Skin epidermis (tissue), 12 donors: Measurements from ENCODE around the gene ESD.
"Not testable (repeated sequence)": the region's sequence is repeated elsewhere in the genome, so short reads cannot be mapped to it uniquely, and the experiment has no call there.

Experiments
- H3K27ac ChIP-seq, 21 experiments: fragments of 200-600 bp; sonication (generic) in 11 of 21; one replicate each; pipeline ENCODE4 v1.5.0; 2020; ENCODE audit warnings: mild to moderate bottlenecking in 3 of 21, inconsistent platforms in 2 of 21, moderate library complexity in 2 of 21
- H3K4me3 ChIP-seq, 7 experiments: fragments of 200-600 bp; sonication (generic) in 2 of 7; one replicate each; pipeline ENCODE4 v1.5.0; 2020; ENCODE audit warnings: inconsistent platforms in 2 of 7, mild to moderate bottlenecking in 2 of 7, moderate library complexity in 1 of 7

The ESD gene

DNA sequence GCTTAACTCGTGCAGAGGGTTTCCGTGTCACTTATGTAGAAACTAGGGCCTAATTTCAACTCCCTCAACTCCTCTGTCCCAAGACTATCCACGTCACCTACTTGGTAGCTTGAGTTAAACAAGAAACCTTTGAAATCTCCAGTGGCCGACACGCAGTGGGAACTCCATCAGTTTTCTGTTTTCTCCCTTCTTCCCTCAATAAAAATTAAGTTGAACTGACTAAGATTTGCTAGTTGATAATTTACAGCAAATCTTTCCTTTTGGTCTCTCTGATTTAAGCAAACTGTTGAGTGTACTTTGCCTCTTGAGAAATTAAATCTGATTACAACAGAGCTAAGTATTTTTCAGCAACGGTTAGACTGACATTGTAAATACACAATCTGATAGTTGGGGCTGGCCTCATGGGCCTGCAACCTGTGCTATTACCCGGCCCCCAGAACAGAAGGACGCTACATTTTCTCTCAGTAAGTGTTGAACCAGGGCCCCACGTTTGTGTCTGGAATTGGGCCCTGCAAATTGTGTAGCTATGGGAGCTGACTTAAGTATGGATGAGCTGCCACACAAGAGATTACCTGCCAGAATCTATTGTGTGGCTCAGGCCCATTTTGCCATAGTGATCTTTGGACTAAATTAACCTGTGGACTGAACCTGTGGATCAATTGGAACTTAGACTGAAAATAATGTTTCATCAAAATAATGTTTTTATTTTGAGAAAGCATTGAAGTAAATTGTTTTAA, 708 bp upstream of the ESD start:
- H3K27ac ChIP-seq = peak overlapping the region in 19 of 21 experiments; percentile 76 to 95 (median 88)

DNA sequence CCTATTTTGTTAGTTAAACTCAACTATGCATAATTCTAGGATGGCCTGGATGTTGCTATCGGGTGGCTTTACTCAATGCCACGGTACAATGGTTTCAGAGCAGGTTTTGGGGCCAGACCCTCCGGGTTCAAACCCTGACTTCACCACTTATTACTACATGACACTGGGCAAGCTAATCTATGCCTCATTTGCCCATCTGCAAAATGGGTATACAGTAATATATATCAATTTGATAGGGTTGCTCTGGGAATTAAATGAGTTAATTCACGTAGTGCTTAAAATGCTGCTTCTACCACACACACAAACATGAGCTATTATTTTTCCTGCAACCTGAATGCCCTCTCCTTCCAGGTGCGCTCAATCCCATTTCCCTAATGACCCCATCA, 839 bp downstream of the ESD start:
- Histone ChIP-seq H3K27ac (peak overlapping the region in 20 of 21 experiments; percentile 52 to 95 (median 88)), H3K4me3 (peak overlapping the region; percentile 57 to 94 (median 86))

More for the DNA sequence above, 708 bp upstream of the ESD start:
- H3K4me3 ChIP-seq = peak overlapping the region; percentile 57 to 94 (median 86)

DNA sequence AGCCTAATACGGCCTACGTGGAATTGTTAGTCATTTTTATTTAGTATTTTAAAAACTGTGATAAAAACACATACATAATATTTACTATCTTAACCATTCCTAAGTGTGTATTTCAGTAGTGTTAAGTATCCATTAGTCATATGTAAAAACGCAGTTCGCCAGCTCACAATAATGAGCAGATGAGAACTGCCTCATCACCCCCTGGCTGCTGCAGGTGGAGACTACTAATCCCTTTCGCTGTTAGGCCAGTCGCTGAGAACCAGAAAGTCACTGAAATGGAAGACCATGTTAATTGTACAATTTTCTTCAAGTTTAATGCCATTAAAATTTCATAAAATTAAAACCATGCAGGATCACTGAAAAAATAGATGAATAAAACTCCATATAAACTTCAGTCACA, 1.6 kb downstream of the ESD start:
- H3K4me3 ChIP-seq = no peak overlapping the region
- H3K27ac ChIP-seq = no peak overlapping the region

DNA sequence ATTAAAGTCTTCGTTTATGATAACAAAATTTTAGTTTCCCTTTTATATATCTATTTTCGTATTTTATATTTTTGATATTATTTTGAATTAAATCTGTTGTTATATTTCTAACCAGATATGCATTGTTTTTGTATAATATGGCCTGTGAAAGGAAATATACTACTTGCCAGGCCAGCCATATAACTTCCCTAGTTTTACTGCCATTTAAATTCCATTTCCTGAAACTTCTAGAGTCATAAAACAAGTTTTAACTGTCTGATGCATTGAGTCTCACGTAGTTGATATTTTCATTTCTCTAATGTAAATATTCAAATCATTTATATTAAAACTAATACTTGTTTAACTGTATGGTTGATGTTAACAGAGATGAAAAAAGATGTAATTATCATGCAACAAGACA, 13.5 kb downstream of the ESD start:
- no peak overlapping the region for H3K4me3 ChIP-seq
- H3K27ac ChIP-seq = no peak overlapping the region

DNA sequence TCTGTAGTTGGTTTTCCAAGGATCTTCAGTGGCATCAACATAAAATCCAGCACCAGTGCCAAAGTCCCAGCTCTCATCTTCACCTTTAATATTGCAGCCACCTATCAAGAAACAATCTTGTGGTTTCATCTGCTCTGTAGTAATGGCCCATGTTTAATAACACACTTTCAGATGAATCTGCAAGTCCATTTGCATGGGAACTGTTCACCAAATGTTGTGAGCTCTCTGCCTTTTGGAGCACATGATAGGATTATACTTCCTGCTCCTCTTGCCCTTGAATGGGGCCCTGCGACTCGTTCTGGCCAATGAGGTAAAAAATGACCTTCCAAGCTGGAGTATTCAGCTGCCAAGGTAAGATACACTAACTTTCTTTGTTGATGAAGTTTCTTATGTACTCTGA, 14.3 kb downstream of the ESD start:
- Histone ChIP-seq H3K4me3 (no peak overlapping the region), H3K27ac (no peak overlapping the region)

DNA sequence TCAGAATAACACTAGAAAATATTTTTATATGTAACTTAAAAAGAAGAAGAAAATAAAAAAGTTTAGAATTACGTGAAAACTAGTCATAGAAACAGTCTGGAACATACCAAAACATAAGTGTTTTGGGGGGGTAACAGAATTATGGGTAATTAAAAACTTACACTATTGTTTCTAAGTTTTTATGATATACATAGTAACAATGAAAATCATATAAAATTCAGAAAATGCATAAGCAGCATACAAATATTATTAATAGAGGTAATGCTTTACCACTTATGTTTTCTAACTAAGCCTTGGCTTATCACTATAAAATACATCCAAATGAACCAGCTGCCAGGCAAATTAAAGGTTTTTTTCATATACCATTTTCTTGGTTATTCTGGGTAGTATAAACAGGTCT, 14.9 kb downstream of the ESD start:
- Histone ChIP-seq H3K4me3 (no peak overlapping the region), H3K27ac (no peak overlapping the region)

DNA sequence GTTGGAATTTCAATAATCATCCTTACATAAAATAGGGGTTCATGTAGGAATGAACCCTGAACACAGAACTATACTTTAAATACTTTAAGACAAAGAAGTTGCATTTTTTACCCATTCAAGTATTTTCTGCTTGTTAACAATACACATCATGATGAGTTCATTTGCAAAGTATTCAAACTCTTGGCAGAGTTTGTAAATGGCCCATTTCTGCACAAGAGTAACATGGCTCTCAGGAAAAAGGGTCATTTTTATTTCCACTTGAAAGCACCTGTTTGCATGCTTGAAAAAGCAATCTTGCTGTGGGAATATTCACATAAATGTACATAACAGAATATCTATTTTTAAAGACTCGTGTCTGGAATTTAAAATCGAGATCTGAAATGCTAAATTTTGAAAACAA, 18.1 kb downstream of the ESD start:
- no peak overlapping the region for H3K4me3 ChIP-seq
- no peak overlapping the region for H3K27ac ChIP-seq

DNA sequence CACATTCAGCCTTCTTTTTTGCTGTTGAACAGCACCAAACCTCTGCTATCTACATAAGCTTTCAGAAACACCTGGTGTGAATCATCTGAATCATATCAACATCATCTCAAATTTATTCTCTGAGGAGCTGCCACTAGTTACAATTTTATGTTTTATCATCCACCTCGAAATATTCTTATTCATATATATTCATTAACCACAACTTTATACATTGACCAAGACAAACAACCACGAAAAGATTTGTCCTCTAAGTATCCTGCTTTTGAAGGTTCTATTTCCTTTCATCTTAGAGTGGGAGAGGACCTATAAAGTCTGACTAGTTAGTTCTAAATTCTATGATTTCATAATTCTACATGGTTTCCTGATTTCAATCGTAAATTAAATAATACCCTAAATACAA, 18.9 kb downstream of the ESD start:
- H3K27ac ChIP-seq = no peak overlapping the region

DNA sequence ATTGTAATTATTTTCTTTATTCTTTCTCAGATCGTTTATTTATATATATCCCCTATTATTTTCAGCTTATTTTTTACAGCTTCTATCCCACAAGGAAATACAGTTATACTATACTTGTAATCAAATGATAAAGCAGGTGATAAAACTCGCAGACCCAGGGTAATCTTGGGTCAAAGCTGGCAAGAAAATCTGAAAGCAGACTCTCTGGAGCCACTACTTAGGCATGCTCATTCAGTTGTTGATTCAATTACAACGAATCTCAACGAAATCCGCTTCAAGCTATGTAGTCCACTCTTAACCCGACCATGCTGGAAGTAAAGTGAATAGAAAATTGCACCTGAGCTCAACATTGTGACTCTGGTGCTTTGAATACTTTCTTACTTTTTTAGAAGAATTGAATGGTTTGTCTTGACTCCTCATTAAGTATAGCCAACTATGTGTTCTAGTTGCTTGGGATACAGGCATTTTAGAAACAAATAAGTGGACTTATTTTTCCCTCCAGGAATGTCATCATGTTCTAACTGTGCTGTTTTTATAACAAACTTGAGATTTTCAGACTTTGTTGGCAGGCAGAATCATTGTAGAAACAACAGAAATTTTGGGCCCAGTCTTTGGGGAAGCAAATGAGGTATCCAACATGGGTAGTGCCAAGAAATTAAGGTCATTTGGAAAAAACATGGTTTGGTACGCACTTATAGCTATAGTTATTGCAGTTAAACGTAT, 21.4 kb downstream of the ESD start:
- no peak overlapping the region for H3K27ac ChIP-seq
- no peak overlapping the region for H3K4me3 ChIP-seq

More for the DNA sequence above, 18.9 kb downstream of the ESD start:
- H3K4me3 ChIP-seq = no peak overlapping the region

DNA sequence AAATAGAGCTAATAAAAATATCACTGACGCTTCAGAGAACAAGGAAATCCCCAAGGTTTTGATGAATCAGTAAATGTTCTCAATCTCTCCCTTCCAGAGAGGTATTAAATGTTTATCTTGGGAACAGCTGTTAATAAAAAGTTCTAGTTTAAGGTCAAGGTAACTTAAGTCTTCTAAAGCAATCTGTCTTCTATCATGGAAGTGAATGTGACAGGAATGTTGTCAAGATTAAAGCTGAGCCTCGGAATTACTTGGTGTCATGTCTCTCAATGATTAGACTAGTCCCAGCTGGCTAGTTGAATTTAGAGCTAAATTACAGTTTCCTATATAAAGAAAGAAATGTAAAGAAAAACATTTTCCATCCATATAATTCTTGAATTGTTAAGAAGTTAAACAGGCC, 23.4 kb downstream of the ESD start:
- no peak overlapping the region for H3K4me3 ChIP-seq
- no peak overlapping the region for H3K27ac ChIP-seq

DNA sequence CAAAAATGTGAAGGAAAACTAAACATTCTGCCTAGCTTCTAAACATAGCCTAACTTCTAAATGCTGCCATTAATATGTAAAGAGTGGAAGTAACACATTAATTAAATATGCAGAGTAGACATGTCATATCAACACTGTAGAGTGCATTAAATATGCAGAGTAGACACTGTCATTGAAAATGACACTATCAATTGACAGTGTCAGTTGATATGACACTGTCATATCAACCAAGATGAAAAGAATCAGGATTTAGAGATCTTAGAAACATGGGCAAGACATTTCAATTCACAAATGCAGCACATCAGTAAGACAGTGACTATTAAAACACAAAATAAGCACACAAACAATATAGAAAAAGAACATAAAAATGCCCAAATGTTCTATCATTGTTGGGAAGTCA, 25.3 kb downstream of the ESD start:
- Histone ChIP-seq H3K27ac (no peak overlapping the region), H3K4me3 (no peak overlapping the region)

DNA sequence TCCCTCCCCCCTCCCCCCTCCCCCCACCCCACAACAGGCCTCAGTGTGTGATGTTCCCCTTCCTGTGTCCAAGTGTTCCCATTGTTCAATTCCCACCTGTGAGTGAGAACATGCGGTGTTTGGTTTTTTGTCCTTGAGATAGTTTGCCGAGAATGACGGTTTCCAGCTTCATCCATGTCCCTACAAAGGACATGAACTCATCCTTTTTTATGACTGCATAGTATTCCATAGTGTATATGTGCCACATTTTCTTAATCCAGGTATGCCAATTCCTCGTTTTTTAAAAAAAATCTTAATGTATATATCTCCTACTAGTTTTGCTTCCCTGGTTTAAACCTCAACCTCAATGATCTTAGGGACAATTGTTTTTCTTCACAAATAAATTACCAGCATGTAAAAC, 27.0 kb downstream of the ESD start:
- not testable (repeated sequence) for H3K27ac ChIP-seq, H3K4me3 ChIP-seq

DNA sequence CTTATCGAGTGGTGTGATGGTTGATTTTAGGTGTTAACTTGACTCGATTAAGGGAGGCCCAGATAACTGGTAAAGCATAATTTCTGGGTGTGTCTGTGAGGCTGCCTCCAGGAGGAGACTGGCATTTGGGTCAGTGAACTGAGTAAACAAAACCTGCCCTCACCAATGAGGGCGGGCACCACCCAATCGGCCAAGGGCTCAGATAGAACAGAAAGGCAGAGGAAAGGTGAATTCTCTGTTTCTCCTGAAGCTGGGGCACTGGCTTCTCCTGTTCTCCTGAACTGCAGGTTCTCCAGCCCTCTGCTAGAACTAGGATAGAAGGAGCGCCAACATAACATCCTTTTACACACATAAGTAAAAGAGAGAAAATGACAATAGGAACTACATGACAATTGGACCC, 35.1 kb downstream of the ESD start:
- H3K4me3 ChIP-seq = no peak overlapping the region

DNA sequence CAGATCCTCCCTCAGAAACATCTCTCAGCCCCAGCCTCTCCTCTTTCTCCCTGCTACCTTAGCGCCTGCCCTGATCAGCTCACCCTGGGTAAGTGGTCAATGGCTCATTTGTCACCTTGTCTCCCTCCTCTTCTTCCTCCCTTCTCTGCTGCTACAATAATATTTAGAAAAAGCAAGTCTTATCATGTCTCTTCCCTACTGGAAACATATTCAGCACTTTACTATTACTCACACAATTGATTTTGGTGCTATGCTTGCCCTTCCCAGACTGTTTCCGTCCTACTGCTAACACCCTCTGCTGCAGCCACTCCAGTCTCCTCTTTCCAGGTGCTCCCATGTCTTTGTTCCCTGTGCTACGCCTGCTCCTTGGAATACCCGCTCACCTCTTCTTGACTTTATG, 35.8 kb downstream of the ESD start:
- Histone ChIP-seq H3K27ac (no peak overlapping the region), H3K4me3 (no peak overlapping the region)

More for the DNA sequence above, 35.1 kb downstream of the ESD start:
- no peak overlapping the region for H3K27ac ChIP-seq

DNA sequence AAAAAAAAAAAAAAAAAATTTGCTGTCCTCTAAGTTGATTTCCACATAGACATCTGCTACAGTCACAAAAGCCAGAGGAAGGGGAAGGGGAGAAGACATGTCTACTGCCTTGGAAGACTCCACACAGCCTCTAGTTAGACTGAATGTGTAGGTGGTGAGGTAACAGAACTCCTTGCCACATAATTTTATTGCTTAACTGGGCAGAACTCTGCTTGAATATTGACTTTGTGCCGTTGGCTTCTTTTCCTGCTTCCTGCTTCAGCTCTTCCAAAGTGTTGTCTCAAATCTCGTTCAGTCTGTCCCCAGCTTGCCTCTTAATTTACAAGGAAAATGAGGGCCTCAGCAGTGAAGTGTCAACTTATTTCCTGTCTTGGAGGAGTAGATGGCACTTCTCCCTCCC, 37.1 kb downstream of the ESD start:
- peak overlapping the region in 2 of 21 experiments; percentile 19 to 59 for H3K27ac ChIP-seq

DNA sequence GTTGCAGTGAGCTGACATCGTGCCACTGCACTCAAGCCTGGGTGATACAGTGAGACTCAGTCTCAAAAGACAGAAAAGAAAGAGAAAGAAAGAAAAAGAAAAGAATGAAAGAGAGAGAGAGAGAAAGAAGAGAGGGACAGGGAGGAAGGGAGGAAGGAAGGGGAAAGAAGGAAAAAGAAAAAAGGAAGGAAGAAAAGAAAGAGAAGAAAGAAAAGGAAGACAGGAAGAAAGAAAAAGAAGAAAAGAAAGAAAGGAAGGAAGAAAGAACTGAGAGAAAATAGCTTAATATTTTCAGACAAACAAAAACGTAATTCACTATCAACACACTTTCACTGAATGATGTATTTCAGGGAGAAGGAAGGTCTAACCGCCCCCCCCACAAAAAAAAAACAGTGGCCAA, 39.3 kb downstream of the ESD start:
- no peak overlapping the region for H3K27ac ChIP-seq
- no peak overlapping the region for H3K4me3 ChIP-seq

More for the DNA sequence above, 37.1 kb downstream of the ESD start:
- no peak overlapping the region for H3K4me3 ChIP-seq

DNA sequence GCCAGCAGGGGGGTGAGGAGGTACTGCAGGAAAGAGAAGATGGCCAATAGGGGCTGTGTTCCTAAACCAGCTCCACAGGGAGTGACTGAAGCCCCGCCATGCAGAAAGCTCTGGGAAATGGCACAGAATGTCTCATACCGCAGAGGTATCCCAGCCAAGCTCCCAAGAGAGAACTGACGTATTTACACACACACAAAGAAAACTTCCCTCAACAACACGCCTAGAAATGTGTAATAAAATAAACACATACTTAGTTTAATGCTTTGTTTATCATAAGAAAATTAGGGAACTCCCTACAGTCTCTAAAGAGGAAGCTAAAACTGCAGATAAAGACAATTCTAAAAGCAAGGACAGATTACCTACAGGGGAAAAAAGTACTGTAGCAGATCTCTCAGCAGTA, 40.0 kb downstream of the ESD start:
- Histone ChIP-seq H3K27ac (no peak overlapping the region), H3K4me3 (no peak overlapping the region)

DNA sequence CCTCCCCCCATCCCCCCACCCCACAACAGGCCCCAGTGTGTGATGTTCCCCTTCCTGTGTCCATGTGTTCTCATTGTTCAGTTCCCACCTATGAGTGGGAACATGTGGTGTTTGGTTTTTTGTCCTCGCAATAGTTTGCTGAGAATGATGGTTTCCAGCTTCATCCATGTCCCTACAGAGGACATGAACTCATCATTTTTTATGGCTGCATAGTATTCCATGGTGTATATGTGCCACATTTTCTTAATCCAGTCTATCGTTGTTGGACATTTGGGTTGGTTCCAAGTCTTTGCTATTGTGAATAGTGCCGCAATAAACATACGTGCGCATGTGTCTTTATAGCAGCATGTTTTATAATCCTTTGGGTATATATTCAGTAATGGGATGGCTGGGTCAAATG, 41.5 kb downstream of the ESD start:
- not testable (repeated sequence) for H3K4me3 ChIP-seq, H3K27ac ChIP-seq

DNA sequence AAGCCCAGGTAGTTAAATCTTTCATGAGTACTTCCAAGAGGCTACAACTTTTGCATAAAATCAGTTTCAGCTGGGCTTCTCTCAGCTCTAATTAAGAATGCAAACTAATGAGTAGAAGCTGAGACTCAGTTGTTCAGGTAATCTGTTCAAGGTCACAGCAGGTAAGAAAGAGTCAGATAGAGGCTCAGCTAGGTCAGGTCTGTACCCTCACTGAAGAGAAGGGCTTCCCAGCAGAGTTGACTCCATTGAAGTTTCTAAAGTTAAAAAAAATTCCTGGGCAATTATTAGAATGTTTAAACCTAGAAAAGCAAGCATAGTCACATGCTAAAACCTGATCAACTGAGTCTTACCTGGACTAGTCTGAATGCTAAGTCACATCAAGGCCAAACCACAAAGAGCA, 42.1 kb downstream of the ESD start:
- Histone ChIP-seq H3K27ac (no peak overlapping the region), H3K4me3 (no peak overlapping the region)

DNA sequence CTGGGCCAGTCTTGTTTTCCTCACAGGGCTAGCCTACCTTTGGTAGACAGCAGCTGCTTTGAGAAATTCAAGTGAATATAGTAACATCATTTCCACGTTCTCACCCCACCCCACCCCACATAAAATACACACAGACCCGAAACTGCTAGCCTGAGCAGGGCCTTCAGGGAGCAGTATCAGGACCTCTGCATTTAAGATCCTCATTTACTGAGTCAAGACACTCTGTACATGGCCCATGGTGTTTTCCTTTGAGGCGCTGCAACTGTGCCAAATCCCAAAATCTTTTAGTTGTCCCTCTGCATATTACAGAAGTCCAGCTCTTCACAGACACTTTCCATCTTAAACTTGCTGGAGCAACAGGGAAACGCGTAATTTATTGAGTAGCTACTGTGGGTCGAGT, 43.0 kb downstream of the ESD start:
- Histone ChIP-seq H3K27ac (no peak overlapping the region), H3K4me3 (no peak overlapping the region)

DNA sequence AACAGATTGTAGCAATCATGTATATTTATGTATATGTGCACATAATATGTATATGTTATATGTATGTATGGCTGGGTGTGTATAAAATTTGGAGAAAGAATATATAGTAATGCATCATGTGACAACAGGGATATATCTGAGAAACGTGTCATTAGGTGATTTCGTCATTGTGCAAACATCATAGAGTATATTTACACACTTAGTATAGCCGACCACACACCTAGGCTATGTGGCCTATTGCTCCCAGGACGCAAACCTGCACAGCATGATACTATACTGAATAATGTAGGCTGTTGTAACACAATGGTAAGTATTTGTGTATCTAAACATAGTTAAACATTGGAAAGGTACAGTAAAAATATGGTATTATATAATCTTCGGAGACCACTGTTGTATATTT, 43.8 kb downstream of the ESD start:
- Histone ChIP-seq H3K4me3 (no peak overlapping the region), H3K27ac (no peak overlapping the region)
